ENCODE measurements around the gene DBNL. TPM values are rescaled to one million over a fixed set of nuclear protein-coding genes. Genes with fewer than 3 reads are reported as not detected.

Gene DBNL
- total and polyA plus RNA-seq, 2 of the 13 experiments (the other 11 are each of a cell fraction or from before 2014, with no cell fraction given), result 20.8 to 35.1 TPM

- TF ChIP-seq ZNF572 (CRISPR knock-in tag; IDR thresholded peaks at IDR 0.05), result peak; percentile 63; the same call in 1 of the 2 replicates
- peak; percentile 63 for TF ChIP-seq HNRNPLL (IDR thresholded peaks at IDR 0.05; ENCODE audit: low read depth, low read length, poor library complexity, severe bottlenecking)
- TF ChIP-seq ATF7 (IDR thresholded peaks at IDR 0.05), result no peak
- no peak for TF ChIP-seq ATF7 (CRISPR knock-in tag; IDR thresholded peaks at IDR 0.05)
- TF ChIP-seq RBM22 (optimal IDR thresholded peaks at IDR 0.05; ENCODE audit: low read length), result no peak
- no peak; the same call in 1 of the 2 replicates for TF ChIP-seq ARNTL (CRISPR knock-in tag; IDR thresholded peaks at IDR 0.05)
- TF ChIP-seq EP300 (IDR thresholded peaks at IDR 0.05; ENCODE audit: low read depth in 2 of 2, low read length in 2 of 2), result no peak
- TF ChIP-seq EP300 (CRISPR knock-in tag; IDR thresholded peaks at IDR 0.05; ENCODE audit: borderline replicate concordance), result no peak
- TF ChIP-seq ZBTB49 (CRISPR knock-in tag; IDR thresholded peaks at IDR 0.05; ENCODE audit: borderline replicate concordance), result no peak
- TF ChIP-seq ZBTB39 (CRISPR knock-in tag; IDR thresholded peaks at IDR 0.05), result no peak
- TF ChIP-seq HIVEP1 (CRISPR knock-in tag; IDR thresholded peaks at IDR 0.05), result no peak; the same call in 1 of the 2 replicates
- no peak for TF ChIP-seq AHR (CRISPR knock-in tag; IDR thresholded peaks at IDR 0.05)
- peak; percentile 94 for TF ChIP-seq MAZ (IDR thresholded peaks at IDR 0.05; ENCODE audit: borderline replicate concordance, low read depth, low read length)
- TF ChIP-seq MAZ (CRISPR knock-in tag; IDR thresholded peaks at IDR 0.05; ENCODE audit: low read depth), result peak; percentile 95; the same call in 1 of the 2 replicates
- TF ChIP-seq SKI (IDR thresholded peaks at IDR 0.05; ENCODE audit: partially characterized antibody), result peak; percentile 8
- TF ChIP-seq MIER2 (CRISPR knock-in tag; IDR thresholded peaks at IDR 0.05), result no peak
- TF ChIP-seq XBP1 (CRISPR knock-in tag; IDR thresholded peaks at IDR 0.05), result no peak
- peak; percentile 26; the same call in 1 of the 2 replicates for TF ChIP-seq HCFC1 (IDR thresholded peaks at IDR 0.05; ENCODE audit: low read depth, low read length)
- peak; percentile 84 for TF ChIP-seq YY1 (IDR thresholded peaks at IDR 0.05; ENCODE audit: insufficient read depth, insufficient replicate concordance, low read depth, low read length)
- TF ChIP-seq ZKSCAN1 (IDR thresholded peaks at IDR 0.05; ENCODE audit: low read length), result no peak
- TF ChIP-seq RORA (CRISPR knock-in tag; IDR thresholded peaks at IDR 0.05), result no peak
- TF ChIP-seq ZNF687 (CRISPR knock-in tag; IDR thresholded peaks at IDR 0.05), result peak; percentile 98
Observed at GRCh38 chr7:44044315-44045225, at the start of gene DBNL (continued).
